Large intestine (tissue), 3 donors: Measurements from ENCODE around the gene C3orf49. TPM values are rescaled to one million over a fixed set of nuclear protein-coding genes. Genes with fewer than 3 reads are reported as not detected.

Source experiments
- DNase-seq, 2 donors: peaks; one replicate each; pipeline versions ENCODE4 v3.0.0 to v3.0.0-alpha.2; 2013
- H3K27ac ChIP-seq: one replicate; pipeline ENCODE4 v1.5.1; 2013; ENCODE audit warnings: low read length
- H3K27me3 ChIP-seq: 2 replicates; pipeline ENCODE4 v1.6.1; 2013; ENCODE audit warnings: low read length; ENCODE audit not compliant: control insufficient read depth, insufficient read depth
- H3K36me3 ChIP-seq: 2 replicates; pipeline ENCODE4 v1.6.1; 2013; ENCODE audit warnings: low read length; ENCODE audit not compliant: control insufficient read depth, insufficient read depth
- H3K4me1 ChIP-seq: one replicate; pipeline ENCODE4 v1.6.1; 2013; ENCODE audit warnings: low read length; ENCODE audit not compliant: control insufficient read depth, insufficient read depth
- H3K4me3 ChIP-seq: one replicate; pipeline ENCODE4 v1.5.1; 2013; ENCODE audit warnings: low read length
- H3K9me3 ChIP-seq: one replicate; pipeline ENCODE4 v1.6.1; 2013; ENCODE audit warnings: mild to moderate bottlenecking, low read depth, low read length, moderate library complexity; ENCODE audit not compliant: control insufficient read depth
- WGBS: methylation state at CpG from one replicate; pipeline ENCODE4 v1.1.5; 2013; ENCODE audit warnings: low lambda C conversion rate; ENCODE audit not compliant: insufficient coverage; 5-methylcytosine and 5-hydroxymethylcytosine counted together
- polyA plus RNA-seq: library from polyadenylated mRNA; unstranded; fragments of 120-200 nt; gene quantifications from one replicate; pipeline ENCODE4 v1.2.1, GENCODE V29; 2013

Gene C3orf49
- polyA plus RNA-seq, 1 donor = 0.33 TPM

DNA sequence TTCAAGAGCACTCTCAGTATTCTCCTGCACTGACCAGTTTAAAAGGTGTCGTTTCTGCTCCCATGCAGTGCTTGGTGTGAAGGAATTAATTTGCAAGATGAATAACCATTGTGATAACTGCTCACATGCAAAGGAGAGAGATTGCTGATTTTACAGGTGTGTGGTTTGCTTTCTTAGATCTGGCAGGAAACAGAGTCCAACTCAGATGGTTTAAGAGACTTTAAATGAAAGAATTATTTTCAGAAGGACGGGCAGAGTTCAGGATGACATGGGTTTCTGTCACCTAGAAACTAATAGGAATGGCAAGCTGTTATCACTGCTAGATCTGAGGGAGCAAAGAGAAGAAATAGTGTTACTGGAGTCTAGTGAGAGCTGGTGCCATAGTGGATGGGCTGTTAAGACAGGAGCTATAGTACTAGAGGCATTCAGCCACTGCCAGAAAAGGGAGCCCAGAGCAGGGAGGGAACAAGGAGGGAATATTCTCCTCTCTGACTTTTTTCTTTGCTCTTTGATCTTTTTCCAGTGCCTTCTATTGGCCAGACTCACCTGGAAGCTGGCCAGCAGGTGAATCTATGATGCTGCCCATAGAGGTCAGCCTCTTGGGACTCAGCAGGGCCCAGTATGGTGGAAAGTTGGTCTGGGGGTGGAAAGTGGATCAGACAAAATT is 59.4 kb downstream of the C3orf49 start:
- Histone ChIP-seq H3K4me3 (no peak overlapping the region), H3K27me3 (no peaks in the 10 kb centered on the region), H3K36me3 (no peaks in the 10 kb centered on the region), H3K4me1 (peaks cover 3% of the 10 kb centered on the region), H3K27ac (no peak overlapping the region), H3K9me3 (no peaks in the 10 kb centered on the region)
- no CpG with 5 or more reads among the region's 2 CpGs for WGBS
- DNase-seq = no peak

DNA sequence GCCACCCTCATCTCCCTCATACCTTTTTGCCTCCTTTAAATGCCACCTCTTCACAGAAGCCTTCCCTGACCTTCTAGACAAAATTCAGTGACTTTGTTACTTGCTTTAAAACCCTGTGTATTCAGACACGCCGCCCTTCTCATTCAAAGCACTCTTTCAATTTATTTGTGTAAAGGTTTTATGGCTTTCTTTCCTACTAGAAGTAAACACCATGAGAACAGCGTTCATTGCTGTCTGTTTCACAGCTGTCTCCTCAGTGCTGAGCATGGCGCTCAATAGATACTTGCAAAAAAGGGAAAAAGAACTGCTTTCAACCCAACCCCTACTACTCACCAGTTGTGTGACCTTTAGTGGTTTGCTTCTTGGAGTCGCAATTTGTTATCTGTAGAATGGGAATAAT is 61.6 kb downstream of the C3orf49 start:
- Histone ChIP-seq H3K27me3 (no peaks in the 10 kb centered on the region), H3K27ac (no peak overlapping the region), H3K9me3 (no peaks in the 10 kb centered on the region), H3K36me3 (no peaks in the 10 kb centered on the region), H3K4me3 (no peak overlapping the region), H3K4me1 (peaks cover 3% of the 10 kb centered on the region)
- DNase-seq = no peak
- no CpG with 5 or more reads among the region's 5 CpGs for WGBS

DNA sequence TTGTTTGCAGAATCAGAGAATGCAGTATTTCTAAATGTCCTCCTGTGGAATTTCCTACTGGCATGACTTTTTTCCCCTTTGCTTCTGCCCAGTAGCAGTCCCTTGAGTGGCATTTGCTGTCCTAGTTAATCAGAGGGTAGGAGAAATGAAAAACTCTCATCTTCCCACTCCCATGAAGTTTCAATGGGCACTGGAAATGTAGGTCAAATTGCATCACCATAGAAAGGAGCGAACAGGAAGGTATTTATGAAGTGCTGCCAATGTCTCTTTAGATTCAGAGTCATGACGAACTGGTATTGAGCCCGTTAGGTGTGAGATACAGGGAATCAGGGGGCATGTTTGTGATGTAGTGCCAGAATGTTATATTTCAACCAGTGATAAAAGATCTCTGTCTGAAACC is 67.8 kb downstream of the C3orf49 start:
- no peaks in the 10 kb centered on the region for H3K9me3 ChIP-seq
- no peak overlapping the region for H3K27ac ChIP-seq
- WGBS = no CpG with 5 or more reads among the region's 3 CpGs
- H3K36me3 ChIP-seq = no peaks in the 10 kb centered on the region
- H3K27me3 ChIP-seq = no peaks in the 10 kb centered on the region
- H3K4me1 ChIP-seq = no peaks in the 10 kb centered on the region
- H3K4me3 ChIP-seq = no peak overlapping the region
- DNase-seq = no peak

DNA sequence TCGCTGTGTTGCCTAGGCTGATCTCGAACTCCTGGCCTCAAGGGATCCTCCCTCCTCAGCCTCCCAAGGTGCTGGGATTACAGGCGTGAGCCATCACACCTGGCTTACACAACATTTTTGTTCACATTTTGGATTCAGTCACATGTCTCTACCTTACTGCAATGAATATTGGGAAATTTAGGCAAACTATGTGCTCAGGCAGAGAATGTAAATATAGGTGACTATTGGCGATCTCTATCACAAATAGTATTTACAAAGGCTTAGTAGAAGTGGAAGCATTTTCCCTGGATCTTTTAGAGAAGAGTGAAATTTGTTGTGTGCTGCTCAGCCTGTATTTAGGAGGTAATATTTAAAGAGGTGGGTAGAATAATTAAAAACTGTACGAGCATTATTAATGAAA is 72.4 kb downstream of the C3orf49 start:
- 100% methylated on average over 2 of the region's 5 CpGs for WGBS
- H3K27me3 ChIP-seq = no peaks in the 10 kb centered on the region
- no peaks in the 10 kb centered on the region for H3K36me3 ChIP-seq
- no peak overlapping the region for H3K4me3 ChIP-seq
- H3K9me3 ChIP-seq = no peaks in the 10 kb centered on the region
- DNase-seq = no peak
- H3K27ac ChIP-seq = no peak overlapping the region
- H3K4me1 ChIP-seq = no peaks in the 10 kb centered on the region

DNA sequence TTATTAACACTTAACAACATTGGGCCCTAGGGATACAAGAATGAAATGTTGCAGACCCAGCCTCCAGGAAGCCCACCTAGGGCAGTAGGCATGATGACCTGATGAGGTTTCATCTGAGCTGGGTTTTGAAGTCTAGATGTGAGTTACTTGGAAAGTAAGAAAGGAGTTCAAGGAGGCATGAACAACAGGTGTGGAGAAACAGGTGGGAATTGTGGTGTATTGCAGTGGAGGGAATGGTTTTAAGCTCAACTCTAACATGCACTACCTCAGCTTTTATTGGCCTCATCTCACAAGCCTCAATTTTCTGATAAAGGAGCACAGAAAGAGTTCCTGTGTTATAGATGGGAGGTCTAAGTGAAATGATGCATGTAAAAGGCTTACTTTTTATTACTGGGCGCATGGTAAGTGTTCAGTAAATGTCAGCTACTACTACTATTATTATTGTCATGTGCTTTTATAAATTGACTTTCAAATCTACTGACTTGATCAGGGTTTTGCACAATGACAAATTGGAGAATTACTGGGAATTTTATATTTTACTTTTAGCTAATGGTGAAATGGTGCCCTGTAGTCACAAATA is 73.8 kb downstream of the C3orf49 start:
- Histone ChIP-seq H3K9me3 (no peaks in the 10 kb centered on the region), H3K4me1 (no peaks in the 10 kb centered on the region), H3K36me3 (no peaks in the 10 kb centered on the region), H3K27me3 (no peaks in the 10 kb centered on the region), H3K27ac (no peak overlapping the region), H3K4me3 (no peak overlapping the region)
- WGBS = no CpG with 5 or more reads among the region's 1 CpG
- no peak for DNase-seq

DNA sequence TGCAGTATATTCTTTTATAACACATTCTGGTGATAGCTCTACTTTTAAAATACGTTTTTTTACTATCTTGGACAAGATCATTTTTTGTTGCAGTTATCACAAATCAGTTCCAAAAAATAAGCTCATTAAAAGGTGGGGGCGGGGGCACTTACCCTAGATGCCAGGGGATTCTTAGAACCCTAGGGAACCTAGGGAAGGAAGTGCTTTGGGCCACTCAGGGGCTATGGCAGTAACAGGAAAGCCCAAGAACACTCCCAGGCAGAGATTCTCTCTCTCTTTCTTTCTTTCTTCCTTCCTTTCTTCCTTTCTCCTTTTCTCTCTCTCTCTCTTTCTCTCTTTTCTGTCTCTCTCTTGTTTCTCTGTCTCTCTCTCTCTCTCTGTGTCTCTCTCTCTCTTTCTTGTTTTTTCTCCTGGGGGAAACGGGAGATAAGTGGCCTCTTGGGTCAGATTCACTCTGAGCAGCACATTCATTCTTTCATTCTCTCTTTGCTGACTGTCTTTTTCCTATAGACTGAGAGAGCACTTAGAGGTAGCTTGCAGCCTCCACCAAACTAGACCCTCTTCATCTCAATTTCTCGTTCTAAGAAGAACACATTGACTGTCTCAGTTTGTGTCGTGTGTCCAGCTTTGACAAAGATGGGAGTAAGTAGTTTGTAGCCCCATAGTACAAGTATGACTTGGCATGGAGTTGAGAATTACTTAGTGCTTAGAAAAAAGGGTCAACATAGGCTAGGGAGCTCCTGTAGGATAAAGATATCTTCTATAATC is 76.5 kb downstream of the C3orf49 start:
- Histone ChIP-seq H3K27ac (no peak overlapping the region), H3K9me3 (no peaks in the 10 kb centered on the region), H3K4me3 (no peak overlapping the region), H3K4me1 (no peaks in the 10 kb centered on the region), H3K36me3 (peaks cover 16% of the 10 kb centered on the region), H3K27me3 (no peaks in the 10 kb centered on the region)
- WGBS = no CpG with 5 or more reads among the region's 5 CpGs
- DNase-seq = no peak

DNA sequence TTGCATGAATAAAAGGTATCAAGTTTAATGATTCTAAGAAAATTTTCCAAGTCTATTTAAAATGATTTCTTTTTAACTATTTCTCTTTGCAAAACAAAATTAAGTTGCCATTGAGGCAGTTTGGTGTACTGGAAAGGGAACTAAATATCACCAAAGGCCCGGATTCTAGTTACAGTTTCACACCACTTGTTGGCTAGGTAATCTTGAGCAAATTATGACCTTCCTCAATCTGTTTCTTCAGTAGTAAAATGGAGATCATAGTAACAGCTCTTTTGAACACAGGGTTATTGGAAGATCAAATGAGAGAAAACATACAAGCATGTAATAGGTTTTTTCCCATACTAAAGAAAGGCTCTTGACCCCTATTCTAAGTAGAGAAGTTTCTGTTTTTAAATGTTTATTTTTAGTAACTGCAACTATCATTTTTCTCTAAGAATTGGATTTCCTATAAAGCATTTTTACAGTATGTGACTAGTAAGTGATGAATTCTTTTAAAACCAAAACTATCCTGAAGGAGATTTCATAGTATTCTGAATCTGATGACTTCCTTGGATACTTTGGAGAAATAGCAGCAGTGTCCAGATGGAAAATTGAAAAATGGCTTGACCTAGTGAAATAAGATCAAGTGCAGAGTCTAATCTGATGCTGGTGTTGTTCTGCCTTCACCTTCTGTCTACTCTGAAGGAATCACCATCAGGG is 77.4 kb downstream of the C3orf49 start:
- Histone ChIP-seq H3K9me3 (no peaks in the 10 kb centered on the region), H3K27ac (no peak overlapping the region), H3K4me1 (no peaks in the 10 kb centered on the region), H3K27me3 (no peaks in the 10 kb centered on the region), H3K4me3 (no peak overlapping the region), H3K36me3 (peaks cover 19% of the 10 kb centered on the region)
- no CpG with 5 or more reads among the region's 1 CpG for WGBS
- DNase-seq = no peak

Other genes with a start within 250 kb of the C3orf49 start
- gene SNTN, start 166.6 kb upstream of the C3orf49 start, polyA plus RNA-seq = not detected
- gene THOC7, start 44.5 kb downstream of the C3orf49 start, polyA plus RNA-seq = 72.3 TPM
- 21.0 TPM for gene ATXN7, start 44.6 kb downstream of the C3orf49 start, polyA plus RNA-seq
- 1.8 TPM for gene SCAANT1, start 93.1 kb downstream of the C3orf49 start, polyA plus RNA-seq
- 71.5 TPM for gene PSMD6, start 204.2 kb downstream of the C3orf49 start, polyA plus RNA-seq